H1 (cell line): ENCODE data around the gene NT5DC1. TPM values are rescaled to one million over a fixed set of nuclear protein-coding genes. Genes with fewer than 3 reads are reported as not detected.
"Not testable (repeated sequence)": the region's sequence is repeated elsewhere in the genome, so short reads cannot be mapped to it uniquely, and the experiment has no call there.

Experiments
- CTCF ChIA-PET: fragments of 300-600 bp; sonication (Branson Sonifier 250); formaldehyde crosslinking; loops from one replicate; lab custom pipeline; 2021; ENCODE audit not compliant: partially characterized antibody; lab: Charles Lee
- POLR2A ChIA-PET: fragments of 300-600 bp; sonication (Branson Sonifier 250); formaldehyde crosslinking; loops from one replicate; lab custom pipeline; 2021; ENCODE audit warnings: inconsistent platforms; ENCODE audit not compliant: partially characterized antibody; lab: Charles Lee
- DNase-seq, 2 experiments: peaks; one replicate each; pipeline versions ENCODE4 v3.0.0 to v3.0.0-alpha.2; 2010 to 2022; ENCODE audit warnings: low spot score in 2 of 2, low read depth in 1 of 2, mixed read lengths in 1 of 2
- FAIRE-seq: peaks from 2 replicates; lab custom pipeline; 2011; peaks lifted over from hg19 to GRCh38; lab: Jason Lieb, UNC
- H2AFZ ChIP-seq: 2 replicates; pipeline ENCODE4 v1.8.1; 2012; ENCODE audit warnings: low read length, inconsistent platforms
- H2AK5ac ChIP-seq: 2 replicates; pipeline ENCODE4 v1.6.1; 2013; ENCODE audit warnings: low read depth, low read length
- H2BK120ac ChIP-seq: replicated peaks from 2 replicates; pipeline ENCODE3; 2013; ENCODE audit warnings: low read depth, low read length, inconsistent platforms
- H2BK12ac ChIP-seq: 2 replicates; pipeline ENCODE4 v1.6.1; 2013; ENCODE audit warnings: low read depth, low read length
- H2BK15ac ChIP-seq: 2 replicates; pipeline ENCODE4 v1.6.1; 2013; ENCODE audit warnings: low read length
- H2BK20ac ChIP-seq: 2 replicates; pipeline ENCODE4 v1.6.1; 2013; ENCODE audit warnings: low read length
- H2BK5ac ChIP-seq: 2 replicates; pipeline ENCODE4 v1.6.1; 2013; ENCODE audit warnings: low read depth, low read length
- H3K14ac ChIP-seq: 2 replicates; pipeline ENCODE4 v1.6.1; 2013; ENCODE audit warnings: inconsistent platforms; ENCODE audit not compliant: insufficient read length
- H3K18ac ChIP-seq: 2 replicates; pipeline ENCODE4 v1.6.1; 2013; ENCODE audit warnings: low read length; ENCODE audit errors: extremely low read depth
- H3K23ac ChIP-seq: 2 replicates; pipeline ENCODE4 v1.6.1; 2013; ENCODE audit warnings: inconsistent platforms; ENCODE audit not compliant: insufficient read length
- H3K23me2 ChIP-seq: 2 replicates; pipeline ENCODE4 v1.6.1; 2013; ENCODE audit warnings: low read depth, low read length
- H3K27ac ChIP-seq: 2 replicates; pipeline ENCODE4 v1.6.1; 2011; ENCODE audit warnings: low read depth, low read length, inconsistent platforms
- H3K27me3 ChIP-seq, 4 experiments: replicated peaks in 1 of 4; 1 replicate in 1 of 4; 2 replicates in 3 of 4; pipeline versions ENCODE4 v1.6.1 to v1.8.1; 2011 to 2013; ENCODE audit warnings: low read length in 3 of 4, mild to moderate bottlenecking in 3 of 4, inconsistent platforms in 2 of 4, mixed read lengths in 2 of 4, moderate library complexity in 1 of 4; ENCODE audit not compliant: control insufficient read depth in 3 of 4, insufficient read depth in 3 of 4; ENCODE audit errors: extremely low read depth in 1 of 4
- H3K36me3 ChIP-seq, 4 experiments: 2 replicates each; pipeline versions ENCODE4 v1.6.1 to v1.8.1; 2011 to 2013; ENCODE audit warnings: mild to moderate bottlenecking in 4 of 4, low read length in 3 of 4, moderate library complexity in 2 of 4, control low read depth in 1 of 4, inconsistent platforms in 1 of 4; ENCODE audit not compliant: insufficient read depth in 4 of 4, control insufficient read depth in 2 of 4
- H3K4ac ChIP-seq: replicated peaks from 2 replicates; pipeline ENCODE3; 2013; ENCODE audit warnings: low read length, low read depth, mixed read lengths, inconsistent platforms; ENCODE audit not compliant: insufficient read length
- H3K4me1 ChIP-seq, 4 experiments: replicated peaks in 1 of 4; 1 replicate in 1 of 4; 2 replicates in 3 of 4; pipeline versions ENCODE4 v1.6.1 to v1.8.1; 2011 to 2013; ENCODE audit warnings: low read length in 3 of 4, inconsistent platforms in 2 of 4, mixed read lengths in 1 of 4; ENCODE audit not compliant: insufficient read depth in 4 of 4, control insufficient read depth in 3 of 4
- H3K4me2 ChIP-seq, 2 experiments: 2 replicates each; pipeline versions ENCODE4 v1.6.1 to v1.8.1; 2011 to 2013; ENCODE audit warnings: low read depth in 2 of 2, low read length in 2 of 2, control low read depth in 1 of 2, inconsistent platforms in 1 of 2, mild to moderate bottlenecking in 1 of 2; ENCODE audit not compliant: insufficient read depth in 1 of 2
- H3K4me3 ChIP-seq, 4 experiments: fragments of 200-600, 300-600 bp in 1 of 4; sonication (generic), shearing (Covaris generic), sonication (Bioruptor Twin) in 1 of 4; 2 replicates each; pipeline versions ENCODE4 v1.5.1 to v1.8.1; 2011 to 2016; ENCODE audit warnings: low read length in 4 of 4, low read depth in 3 of 4, control low read depth in 2 of 4, inconsistent platforms in 2 of 4, mild to moderate bottlenecking in 2 of 4, mixed read lengths in 1 of 4, moderate library complexity in 1 of 4; ENCODE audit not compliant: insufficient read depth in 2 of 4; ENCODE audit errors: extremely low read depth in 1 of 4
- H3K56ac ChIP-seq: replicated peaks from 2 replicates; pipeline ENCODE3; 2013; ENCODE audit warnings: low read depth, mild to moderate bottlenecking, mixed read lengths, low read length, inconsistent platforms; ENCODE audit not compliant: insufficient read length
- H3K79me1 ChIP-seq: 2 replicates; pipeline ENCODE4 v1.6.1; 2013; ENCODE audit warnings: low read depth, low read length, control low read depth
- H3K79me2 ChIP-seq, 2 experiments: 2 replicates each; pipeline versions ENCODE4 v1.6.1 to v1.8.1; 2012 to 2013; ENCODE audit warnings: low read length in 2 of 2, mild to moderate bottlenecking in 2 of 2, inconsistent platforms in 1 of 2; ENCODE audit not compliant: insufficient read depth in 2 of 2, control insufficient read depth in 1 of 2
- H3K9ac ChIP-seq, 4 experiments: replicated peaks in 1 of 4; 1 replicate in 1 of 4; 2 replicates in 3 of 4; pipeline versions ENCODE4 v1.6.1 to v1.8.1; 2011 to 2013; ENCODE audit warnings: low read depth in 3 of 4, low read length in 3 of 4, control low read depth in 2 of 4, mild to moderate bottlenecking in 2 of 4, moderate library complexity in 2 of 4, inconsistent platforms in 1 of 4; ENCODE audit errors: extremely low read depth in 1 of 4
- H3K9me3 ChIP-seq, 2 experiments: 2 replicates each; pipeline versions ENCODE4 v1.6.1 to v1.8.1; 2012 to 2013; ENCODE audit warnings: mild to moderate bottlenecking in 2 of 2, moderate library complexity in 2 of 2, control low read depth in 1 of 2, inconsistent platforms in 1 of 2, low read depth in 1 of 2, low read length in 1 of 2, mixed read lengths in 1 of 2; ENCODE audit not compliant: insufficient read depth in 2 of 2
- H4K20me1 ChIP-seq, 2 experiments: replicated peaks in 1 of 2; 2 replicates each; pipeline versions ENCODE3 to v1.8.1; 2011 to 2013; ENCODE audit warnings: inconsistent platforms in 2 of 2, low read length in 2 of 2, mild to moderate bottlenecking in 1 of 2; ENCODE audit not compliant: insufficient read depth in 2 of 2, control insufficient read depth in 1 of 2
- H4K5ac ChIP-seq: 2 replicates; pipeline ENCODE4 v1.6.1; 2013; ENCODE audit warnings: low read length, low read depth, mixed read lengths, inconsistent platforms; ENCODE audit not compliant: insufficient read length
- H4K8ac ChIP-seq: 2 replicates; pipeline ENCODE4 v1.8.0; 2013; ENCODE audit warnings: mild to moderate bottlenecking, moderate library complexity, low read length, inconsistent platforms; ENCODE audit not compliant: insufficient read depth; ENCODE audit errors: extremely low read depth
- H4K91ac ChIP-seq: replicated peaks from 2 replicates; pipeline ENCODE3; 2013; ENCODE audit warnings: low read length, mixed read lengths, inconsistent platforms; ENCODE audit not compliant: insufficient read length
- JUN ChIP-seq: IDR thresholded peaks from 2 replicates; pipeline ENCODE4 v1.6.1; 2011; ENCODE audit warnings: low read depth, mild to moderate bottlenecking, improper control_type of control experiment, low read length
- POLR2AphosphoS5 ChIP-seq: IDR thresholded peaks from 2 replicates; pipeline ENCODE4 v1.6.1; 2011; ENCODE audit warnings: low read depth, low read length
- POU5F1 ChIP-seq: IDR thresholded peaks from 2 replicates; pipeline ENCODE4 v1.6.1; 2011; ENCODE audit warnings: low read depth, mild to moderate bottlenecking, low read length, moderate library complexity
- TEAD4 ChIP-seq: IDR thresholded peaks from 2 replicates; pipeline ENCODE4 v1.6.1; 2012; ENCODE audit warnings: low read depth, low read length, inconsistent platforms, mixed read lengths
- YY1 ChIP-seq: IDR thresholded peaks from 2 replicates; pipeline ENCODE4 v1.6.1; 2011; ENCODE audit warnings: low read depth, mild to moderate bottlenecking, low read length
- WGBS, 2 experiments: shearing (Covaris generic) in 1 of 2; methylation state at CpG; one replicate each; pipeline versions ENCODE4 v1.1.6 to v1.1.7; 2013 to 2015; ENCODE audit warnings: low lambda C conversion rate in 2 of 2, mixed read lengths in 2 of 2, inconsistent platforms in 1 of 2, low coverage in 1 of 2, missing lambda C conversion rate in 1 of 2; ENCODE audit not compliant: insufficient replicate concordance in 2 of 2, insufficient coverage in 1 of 2, insufficient read length in 1 of 2; ENCODE audit errors: extremely low coverage in 1 of 2, missing lambda C conversion rate in 1 of 2; 5-methylcytosine and 5-hydroxymethylcytosine counted together
- polyA plus RNA-seq, 7 experiments: library from polyadenylated mRNA; depleted of rRNA in 3 of 7; stranded (reverse) in 5 of 7; unstranded in 2 of 7; fragments of >200 nt in 5 of 7; fragments of 200-250 nt in 2 of 7; gene quantifications; 1 replicate in 5 of 7; 2 replicates in 1 of 7; 4 replicates in 1 of 7; pipeline versions ENCODE4 v1.2.1 to v1.2.3, GENCODE V29; 2011 to 2013; ENCODE audit warnings: missing spikeins in 2 of 7, mixed read lengths in 2 of 7
- total RNA-seq: library from RNA; stranded (reverse); fragmentation: NEBNext Ultra II Directional; extraction: Animal tissue kit (Norgen Biotek cat#: 25700); gene quantifications from 2 replicates; pipeline ENCODE4 v1.2.1, GENCODE V29; 2021

NT5DC1 gene
- total and polyA plus RNA-seq, 2 of the 8 experiments (the other 6 are each of a cell fraction or from before 2014, with no cell fraction given) = 25.3 to 72.7 TPM

DNA sequence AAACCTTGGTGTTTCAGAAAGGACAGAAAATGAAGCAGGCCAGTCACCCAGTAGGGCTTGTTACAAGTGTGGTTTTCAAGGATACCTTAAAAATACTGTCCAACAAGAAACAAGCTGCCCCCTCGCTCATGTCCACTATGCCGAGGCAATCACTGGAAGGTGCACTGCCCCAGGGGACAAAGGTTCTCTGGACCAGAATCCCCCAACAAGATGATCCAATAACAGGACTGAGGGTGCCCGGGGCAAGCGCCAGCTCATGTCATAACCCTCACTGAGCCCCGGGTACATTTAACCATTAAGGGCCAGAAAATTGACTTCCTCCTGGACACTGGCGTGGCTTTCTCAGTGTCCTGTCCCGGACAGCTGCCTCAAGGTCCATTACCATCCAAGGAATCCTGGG is 6.6 kb upstream of the NT5DC1 start (continued):
- TF ChIP-seq POU5F1 (no peak), POLR2AphosphoS5 (no peak), JUN (no peak), YY1 (no peak), TEAD4 (no peak)

DNA sequence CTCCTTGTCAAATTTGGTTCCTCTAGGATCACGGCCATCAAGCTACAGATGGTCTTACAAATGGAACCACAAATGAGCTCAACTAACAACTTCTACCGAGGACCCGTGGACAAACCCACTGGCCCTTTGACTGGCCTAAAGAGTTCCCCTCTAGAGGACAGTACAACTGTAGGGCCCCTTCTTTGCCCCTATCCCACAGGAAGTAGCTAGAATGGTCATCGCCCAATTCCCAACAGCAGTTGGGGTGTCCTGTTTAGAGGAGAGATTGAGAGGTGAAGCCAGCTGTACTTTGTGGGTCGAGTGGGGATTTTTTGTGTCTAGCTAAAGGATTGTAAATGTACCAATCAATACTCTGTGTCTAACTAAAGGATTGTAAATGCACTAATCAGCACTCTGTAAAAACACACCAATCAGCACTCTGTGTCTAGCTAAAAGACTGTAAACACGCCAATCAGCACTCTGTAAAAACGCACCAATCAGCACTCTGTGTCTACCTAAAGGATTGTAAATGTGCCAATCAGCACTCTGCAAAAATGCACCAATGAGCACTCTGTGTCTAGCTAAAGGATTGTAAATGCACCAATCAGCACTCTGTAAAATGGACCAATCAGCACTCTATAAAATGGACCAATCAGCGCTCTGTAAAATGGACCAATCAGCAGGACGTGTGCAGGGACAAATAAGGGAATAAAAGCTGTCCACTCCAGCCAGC is 4.4 kb upstream of the NT5DC1 start:
- H2BK15ac ChIP-seq, H3K14ac ChIP-seq, H3K27me3 ChIP-seq, H2AK5ac ChIP-seq, H3K23me2 ChIP-seq, H3K36me3 ChIP-seq, H3K4me1 ChIP-seq, H3K79me1 ChIP-seq, H2BK120ac ChIP-seq, H3K23ac ChIP-seq, H3K18ac ChIP-seq, DNase-seq, H4K8ac ChIP-seq, H3K9ac ChIP-seq, H2AFZ ChIP-seq, H3K56ac ChIP-seq, FAIRE-seq, H2BK5ac ChIP-seq, H4K20me1 ChIP-seq, H3K4ac ChIP-seq, H3K27ac ChIP-seq, H4K91ac ChIP-seq, H2BK20ac ChIP-seq, H3K4me3 ChIP-seq, H2BK12ac ChIP-seq, H3K4me2 ChIP-seq, H4K5ac ChIP-seq, H3K79me2 ChIP-seq: not testable (repeated sequence)
- H3K9me3 ChIP-seq = peaks cover 13 to 16% of the 10 kb centered on the region in 2 experiments; a peak in 3 of 4 replicates
- CTCF ChIA-PET = interaction anchor here (0.7 to 2.6 kb wide), 19 partner anchors 9 to 256 kb away, joined by 3 to 19 read pairs (median 4); partner anchors contain the start of gene COL10A1
- 94% methylated on average over 9 of the region's 9 CpGs; no CpG with 5 or more reads in 1 of the 2 experiments for WGBS, 2 experiments
- POLR2A ChIA-PET = interaction anchor here (0.6 kb wide), 1 partner anchor 166 kb away, joined by 3 read pairs; no protein-coding TSS in a partner anchor
